SK-N-SH (cell line): ENCODE data around the gene RTN3. TPM values are rescaled to one million over a fixed set of nuclear protein-coding genes. Genes with fewer than 3 reads are reported as not detected.

Source experiments
- CTCF ChIA-PET: fragments of 300-600, 350-600 bp; formaldehyde crosslinking; extraction: SDS; loops from one replicate; lab custom pipeline; 2021; lab: Yijun Ruan, JAX
- POLR2A ChIA-PET: fragments of 350-600 bp; sonication (Branson Sonifier 250); formaldehyde crosslinking; extraction: SDS; loops from one replicate; lab custom pipeline; 2020; ENCODE audit warnings: antibody characterized with exemption, inconsistent platforms; lab: Yijun Ruan, JAX
- DNase-seq: peaks from one replicate; pipeline ENCODE4 v3.0.0; 2012
- H2AFZ ChIP-seq: fragments of 200-600 bp; sonication (generic); 2 replicates; pipeline ENCODE4 v1.8.1; 2016; ENCODE audit warnings: antibody characterized with exemption, mild to moderate bottlenecking, low read depth
- H3F3A ChIP-seq: fragments of 200-600 bp; sonication (generic); replicated peaks from 2 replicates; pipeline ENCODE3; 2016; ENCODE audit warnings: antibody characterized with exemption, mild to moderate bottlenecking; ENCODE audit not compliant: insufficient read depth
- H3K27ac ChIP-seq, 2 experiments: fragments of 200-500 bp in 1 of 2; fragments of 200-600 bp in 1 of 2; sonication (Bioruptor generic) in 1 of 2; sonication (generic), shearing (Covaris generic) in 1 of 2; 2 replicates each; pipeline versions ENCODE4 v1.5.1 to v1.6.1; 2014 to 2016; ENCODE audit warnings: low read depth in 2 of 2, inconsistent platforms in 1 of 2, low read length in 1 of 2, mild to moderate bottlenecking in 1 of 2, mixed read lengths in 1 of 2
- H3K27me3 ChIP-seq: fragments of 200-600 bp; sonication (generic), shearing (Covaris generic); 2 replicates; pipeline ENCODE4 v1.6.1; 2016; ENCODE audit warnings: mixed run types; ENCODE audit not compliant: insufficient read depth
- H3K36me3 ChIP-seq, 2 experiments: fragments of 200-500 bp in 1 of 2; fragments of 200-600 bp in 1 of 2; sonication (Bioruptor generic) in 1 of 2; sonication (generic) in 1 of 2; replicated peaks in 1 of 2; 2 replicates each; pipeline versions ENCODE3 to v1.5.1; 2014 to 2016; ENCODE audit warnings: low read length in 1 of 2, mild to moderate bottlenecking in 1 of 2; ENCODE audit not compliant: insufficient read depth in 2 of 2, control insufficient read depth in 1 of 2
- H3K4me1 ChIP-seq, 2 experiments: fragments of 200-500 bp in 1 of 2; fragments of 200-600 bp in 1 of 2; sonication (Bioruptor generic) in 1 of 2; sonication (generic), shearing (Covaris generic) in 1 of 2; 2 replicates each; pipeline versions ENCODE4 v1.5.1 to v1.6.1; 2014 to 2016; ENCODE audit warnings: low read depth in 1 of 2, low read length in 1 of 2, mixed run types in 1 of 2; ENCODE audit not compliant: insufficient read depth in 2 of 2, control insufficient read depth in 1 of 2
- H3K4me2 ChIP-seq: fragments of 200-600 bp; sonication (generic), shearing (Covaris generic); 2 replicates; pipeline ENCODE4 v1.6.1; 2017; ENCODE audit warnings: mixed run types
- H3K4me3 ChIP-seq, 2 experiments: fragments of 200-500 bp in 1 of 2; fragments of 200-600 bp in 1 of 2; sonication (Bioruptor generic) in 1 of 2; sonication (generic), shearing (Covaris generic) in 1 of 2; 2 replicates each; pipeline versions ENCODE4 v1.5.1 to v1.8.1; 2014 to 2016; ENCODE audit warnings: low read depth in 2 of 2, inconsistent platforms in 1 of 2, low read length in 1 of 2, mild to moderate bottlenecking in 1 of 2, mixed read lengths in 1 of 2, moderate library complexity in 1 of 2
- H3K79me2 ChIP-seq: fragments of 200-600 bp; sonication (generic); 2 replicates; pipeline ENCODE4 v1.8.1; 2017; ENCODE audit warnings: mild to moderate bottlenecking; ENCODE audit not compliant: insufficient read depth
- H3K9ac ChIP-seq: fragments of 200-600 bp; sonication (generic); 2 replicates; pipeline ENCODE4 v1.6.1; 2017; ENCODE audit warnings: mixed run types
- H3K9me2 ChIP-seq: fragments of 200-600 bp; sonication (generic); 2 replicates; pipeline ENCODE4 v1.6.1; 2017; ENCODE audit warnings: mixed run types
- H3K9me3 ChIP-seq: fragments of 200-600 bp; sonication (generic); 2 replicates; pipeline ENCODE4 v1.6.1; 2017; ENCODE audit warnings: mixed run types, mild to moderate bottlenecking, moderate library complexity
- H4K20me1 ChIP-seq: fragments of 200-600 bp; sonication (generic); 2 replicates; pipeline ENCODE4 v1.6.1; 2017; ENCODE audit warnings: mild to moderate bottlenecking, mixed run types; ENCODE audit not compliant: insufficient read depth
- CHD2 ChIP-seq: fragments of 150-350 bp; IDR thresholded peaks from 2 replicates; pipeline ENCODE4 v1.6.1; 2018; ENCODE audit warnings: low read length; ENCODE audit not compliant: partially characterized antibody
- EZH2phosphoT487 ChIP-seq: fragments of 200-600 bp; sonication (generic); IDR thresholded peaks from 2 replicates; pipeline ENCODE4 v1.6.1; 2017; ENCODE audit warnings: low read depth, mixed run types, mild to moderate bottlenecking, antibody characterized with exemption, moderate library complexity, borderline replicate concordance
- FOSL2 ChIP-seq: IDR thresholded peaks from 2 replicates; pipeline ENCODE4 v1.4.0; 2012; ENCODE audit warnings: low read depth, mild to moderate bottlenecking, moderate library complexity, borderline replicate concordance
- FOXJ3 ChIP-seq: sonication (generic); formaldehyde crosslinking; IDR thresholded peaks from 2 replicates; pipeline ENCODE4 v1.5.1; 2020; ENCODE audit warnings: mild to moderate bottlenecking, missing genetic modification reagents
- GATA2 ChIP-seq: sonication (generic); formaldehyde crosslinking; IDR thresholded peaks from 2 replicates; pipeline ENCODE4 v1.5.0; 2020; ENCODE audit warnings: mild to moderate bottlenecking, missing genetic modification reagents
- MEF2A ChIP-seq: IDR thresholded peaks from 2 replicates; pipeline ENCODE4 v1.4.0; 2012; ENCODE audit warnings: low read depth, borderline replicate concordance
- PBX3 ChIP-seq: IDR thresholded peaks from 2 replicates; pipeline ENCODE4; 2012
- POLR2AphosphoS5 ChIP-seq: IDR thresholded peaks from 2 replicates; pipeline ENCODE4 v1.6.1; 2012; ENCODE audit warnings: low read depth, low read length
- RAD21 ChIP-seq: IDR thresholded peaks from 2 replicates; pipeline ENCODE4 v1.6.1; 2012; ENCODE audit warnings: mild to moderate bottlenecking, low read length
- SMC3 ChIP-seq: IDR thresholded peaks from 2 replicates; pipeline ENCODE4 v1.6.1; 2012; ENCODE audit warnings: low read depth, low read length, improper control_type of control experiment
- USF1 ChIP-seq: IDR thresholded peaks from 2 replicates; pipeline ENCODE4 v1.4.0; 2012; ENCODE audit warnings: low read depth, borderline replicate concordance
- YY1 ChIP-seq: IDR thresholded peaks from 2 replicates; pipeline ENCODE4 v1.4.0; 2012; ENCODE audit warnings: low read depth, mild to moderate bottlenecking
- WGBS: methylation state at CpG from one replicate; pipeline ENCODE4 v1.1.6; 2017; ENCODE audit warnings: low lambda C conversion rate; 5-methylcytosine and 5-hydroxymethylcytosine counted together
- polyA plus RNA-seq, 3 experiments: library from polyadenylated mRNA; depleted of rRNA; stranded (reverse); fragments of >200 nt; gene quantifications; 2 replicates each; pipeline ENCODE4 v1.2.3, GENCODE V29; 2012

RTN3 gene
- polyA plus RNA-seq, 1 of the 3 experiments (the other 2 are of a cell fraction), result 52.7 TPM

- Histone ChIP-seq H3K4me2 (no peak overlapping the region), H3K9ac (no peak overlapping the region), H3K9me3 (no peaks in the 10 kb centered on the region), H3K27me3 (no peaks in the 10 kb centered on the region), H3K36me3 (no peaks in the 10 kb centered on the region), H3K4me1 (peaks cover 0 to 13% of the 10 kb centered on the region in 2 experiments; a peak in 2 of 4 replicates), H3F3A (peaks cover 4% of the 10 kb centered on the region), H2AFZ (no peak overlapping the region), H3K79me2 (no peaks in the 10 kb centered on the region), H3K9me2 (no peaks in the 10 kb centered on the region), H3K4me3 (no peak overlapping the region), H4K20me1 (no peaks in the 10 kb centered on the region), H3K27ac (no peak overlapping the region)
- CTCF ChIA-PET, result interaction anchor here (3.6 kb wide), 1 partner anchor 14 kb away, joined by 14 read pairs; the partner anchor contains the start of gene ZFTA
- 92% methylated on average over 6 of the region's 6 CpGs for WGBS
- POLR2A ChIA-PET, result interaction anchor here (0.6 kb wide), 1 partner anchor 1190 kb away, joined by 4 read pairs; no protein-coding TSS in a partner anchor
- DNase-seq, result no peak
- no peak for TF ChIP-seq FOXJ3 (CRISPR knock-in tag)
- no peak for TF ChIP-seq GATA2
- no peak for TF ChIP-seq PBX3
These were observed 101.4 kb downstream of the RTN3 start for GRCh38 chr11:63782749-63783148.

- peaks cover 0 to 4% of the 10 kb centered on the region in 2 experiments; a peak in 2 of 4 replicates for H3K4me1 ChIP-seq
- no peak overlapping the region for H3K9ac ChIP-seq
- 70% methylated on average over 7 of the region's 7 CpGs for WGBS
- TF ChIP-seq USF1 (no peak), RAD21 (no peak), YY1 (no peak), CHD2 (no peak), EZH2phosphoT487 (no peak), SMC3 (no peak), FOSL2 (no peak), MEF2A (no peak), POLR2AphosphoS5 (no peak)
- ChIA-PET CTCF (interaction anchor here (0.5 to 3.6 kb wide), 2 partner anchors 15 to 66 kb away, joined by 3 to 14 read pairs; partner anchors contain the start of gene ZFTA), POLR2A (interaction anchor here (1.2 kb wide), 1 partner anchor 19 kb away, joined by 3 read pairs; no protein-coding TSS in a partner anchor)
- no peak overlapping the region for H3K4me3 ChIP-seq
- peaks cover 4% of the 10 kb centered on the region for H3F3A ChIP-seq
- H3K79me2 ChIP-seq, result no peaks in the 10 kb centered on the region
- no peaks in the 10 kb centered on the region for H3K27me3 ChIP-seq
- H3K36me3 ChIP-seq, result no peaks in the 10 kb centered on the region
- no peaks in the 10 kb centered on the region for H3K9me3 ChIP-seq
- no peak overlapping the region for H3K27ac ChIP-seq
- no peak overlapping the region for H3K4me2 ChIP-seq
- no peak overlapping the region for H2AFZ ChIP-seq
- H4K20me1 ChIP-seq, result no peaks in the 10 kb centered on the region
- peak; percentile 39 for DNase-seq
- H3K9me2 ChIP-seq, result no peaks in the 10 kb centered on the region
These were observed 102.8 kb downstream of the RTN3 start for GRCh38 chr11:63783925-63784592.
